ENCODE results near the gene HIP1R.

Gene HIP1R

DNA sequence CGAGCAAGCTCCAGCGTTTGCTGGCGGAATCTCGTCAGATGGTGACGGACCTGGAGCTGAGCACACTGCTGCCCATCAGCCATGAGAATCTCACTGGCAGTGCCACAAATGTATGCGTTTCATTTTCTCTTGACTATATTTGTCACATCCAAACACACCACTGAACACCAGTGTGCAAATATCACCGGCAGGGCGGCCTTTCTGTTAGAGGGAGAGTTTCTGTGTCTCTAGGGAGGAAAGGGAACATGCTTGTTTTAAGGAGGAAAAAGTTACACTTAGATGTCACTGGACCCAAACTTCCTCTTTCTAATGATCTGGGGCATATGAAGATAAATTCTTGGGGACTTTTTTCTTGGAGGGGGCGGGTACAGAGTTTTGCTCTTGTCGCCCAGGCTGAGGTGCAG is 21.9 kb upstream of the HIP1R start:
- no peak for DNase-seq (ENCODE audit: extremely low read depth, low read depth)
- H3K4me3 ChIP-seq (replicated peaks; ENCODE audit: low read depth, low read length) = no peak overlapping the region
- TF ChIP-seq, protein P1, sequence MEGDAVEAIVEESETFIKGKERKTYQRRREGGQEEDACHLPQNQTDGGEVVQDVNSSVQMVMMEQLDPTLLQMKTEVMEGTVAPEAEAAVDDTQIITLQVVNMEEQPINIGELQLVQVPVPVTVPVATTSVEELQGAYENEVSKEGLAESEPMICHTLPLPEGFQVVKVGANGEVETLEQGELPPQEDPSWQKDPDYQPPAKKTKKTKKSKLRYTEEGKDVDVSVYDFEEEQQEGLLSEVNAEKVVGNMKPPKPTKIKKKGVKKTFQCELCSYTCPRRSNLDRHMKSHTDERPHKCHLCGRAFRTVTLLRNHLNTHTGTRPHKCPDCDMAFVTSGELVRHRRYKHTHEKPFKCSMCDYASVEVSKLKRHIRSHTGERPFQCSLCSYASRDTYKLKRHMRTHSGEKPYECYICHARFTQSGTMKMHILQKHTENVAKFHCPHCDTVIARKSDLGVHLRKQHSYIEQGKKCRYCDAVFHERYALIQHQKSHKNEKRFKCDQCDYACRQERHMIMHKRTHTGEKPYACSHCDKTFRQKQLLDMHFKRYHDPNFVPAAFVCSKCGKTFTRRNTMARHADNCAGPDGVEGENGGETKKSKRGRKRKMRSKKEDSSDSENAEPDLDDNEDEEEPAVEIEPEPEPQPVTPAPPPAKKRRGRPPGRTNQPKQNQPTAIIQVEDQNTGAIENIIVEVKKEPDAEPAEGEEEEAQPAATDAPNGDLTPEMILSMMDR (IDR thresholded peaks at IDR 0.05; ENCODE audit: low read depth, low read length, missing control alignments) = no peak

DNA sequence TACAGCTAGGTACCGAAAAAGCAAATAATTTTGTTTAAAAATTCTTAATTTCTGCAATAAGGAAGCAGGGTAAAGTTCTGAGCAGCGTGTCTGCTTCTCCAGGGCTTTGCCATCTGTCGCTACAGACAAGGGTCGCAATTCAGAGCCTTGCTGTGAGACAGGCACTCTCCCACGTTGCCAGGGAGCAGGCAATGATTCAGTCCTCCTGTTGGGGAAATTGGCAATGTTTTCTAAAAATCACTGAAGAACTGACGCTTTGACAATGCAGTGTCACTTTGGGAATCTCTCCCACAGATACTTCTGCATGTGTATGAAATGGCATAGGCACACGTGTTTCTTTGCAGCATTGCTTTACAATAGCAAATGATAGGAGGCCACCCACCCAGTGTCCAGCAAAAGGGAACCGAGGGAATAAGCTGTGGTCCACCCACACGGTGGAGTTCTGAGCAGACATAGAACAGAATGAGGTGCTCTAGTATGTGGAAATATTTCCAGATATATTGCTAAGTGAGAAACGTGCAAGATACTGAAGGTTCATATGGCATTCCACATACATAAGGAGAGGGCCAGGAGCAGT is 16.0 kb upstream of the HIP1R start:
- TF ChIP-seq, protein P1 (IDR thresholded peaks at IDR 0.05; ENCODE audit: low read depth, low read length, missing control alignments) = no peak
- H3K4me3 ChIP-seq (replicated peaks; ENCODE audit: low read depth, low read length) = no peak overlapping the region
- DNase-seq (ENCODE audit: extremely low read depth, low read depth) = no peak

DNA sequence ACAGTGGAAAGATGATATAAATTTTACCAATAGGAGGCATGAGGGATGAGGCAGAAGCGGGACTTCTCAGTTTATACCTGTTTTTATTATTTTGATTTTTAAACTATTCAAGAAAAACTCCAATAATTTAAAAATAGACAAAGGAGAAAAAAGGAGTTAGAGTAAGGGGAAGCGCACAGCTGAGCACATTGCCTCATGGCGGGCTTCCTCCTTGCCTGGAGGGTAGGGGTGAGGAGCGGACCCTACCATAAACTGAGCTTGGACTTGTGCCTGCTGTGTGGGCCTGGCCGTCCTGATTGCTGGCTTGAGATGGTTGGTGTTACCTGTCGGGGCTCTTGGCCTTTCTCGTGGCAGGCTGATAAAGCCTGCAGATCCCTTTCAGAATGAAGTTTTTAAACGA is 15.1 kb upstream of the HIP1R start:
- TF ChIP-seq, protein P1 (IDR thresholded peaks at IDR 0.05; ENCODE audit: low read depth, low read length, missing control alignments) = no peak
- H3K4me3 ChIP-seq (replicated peaks; ENCODE audit: low read depth, low read length) = no peak overlapping the region
- no peak for DNase-seq (ENCODE audit: extremely low read depth, low read depth)

DNA sequence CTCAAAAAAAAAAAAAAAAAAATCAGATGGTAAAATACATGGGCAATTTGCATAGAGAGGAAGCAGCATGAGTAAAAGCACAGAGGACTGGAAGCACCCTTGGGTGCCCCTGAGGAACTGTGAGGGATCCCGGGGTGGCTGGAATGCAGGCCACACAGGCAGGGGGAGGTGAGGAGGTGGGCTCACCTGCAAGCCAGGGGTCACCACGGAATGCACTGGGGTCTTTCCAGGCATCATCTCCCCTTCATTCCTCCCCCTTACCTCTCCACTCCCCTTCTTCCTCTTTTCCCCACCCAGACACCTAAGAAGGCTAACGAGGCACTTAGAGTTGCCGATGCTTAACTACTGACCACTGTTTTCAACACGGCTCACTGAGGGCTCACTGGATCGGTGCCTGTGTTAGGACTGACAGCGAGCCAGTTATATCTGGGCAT is 14.4 kb upstream of the HIP1R start:
- TF ChIP-seq, protein P1 (IDR thresholded peaks at IDR 0.05; ENCODE audit: low read depth, low read length, missing control alignments) = no peak
- no peak for DNase-seq (ENCODE audit: extremely low read depth, low read depth)
- no peak overlapping the region for H3K4me3 ChIP-seq (replicated peaks; ENCODE audit: low read depth, low read length)

DNA sequence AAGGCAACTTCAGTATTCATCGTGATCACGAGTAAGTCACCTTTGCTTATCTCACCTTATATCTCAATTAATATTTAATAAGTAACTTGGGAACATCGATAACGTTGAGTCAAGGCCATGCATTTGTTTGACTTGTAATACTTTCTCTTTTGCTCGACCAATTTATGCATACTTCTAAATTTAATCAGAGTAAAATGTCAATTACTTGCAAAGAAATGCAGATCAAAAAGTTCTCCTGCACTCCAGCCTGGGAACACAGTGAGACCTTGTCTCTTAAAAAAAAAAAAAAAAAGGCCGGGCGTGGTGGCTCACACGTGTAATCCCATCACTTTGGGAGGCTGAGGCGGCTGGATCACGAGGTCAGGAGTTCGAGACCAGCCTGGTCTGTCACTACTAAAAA is 11.8 kb upstream of the HIP1R start:
- TF ChIP-seq, protein P1 (IDR thresholded peaks at IDR 0.05; ENCODE audit: low read depth, low read length, missing control alignments) = no peak
- H3K4me3 ChIP-seq (replicated peaks; ENCODE audit: low read depth, low read length) = no peak overlapping the region
- DNase-seq (ENCODE audit: extremely low read depth, low read depth) = no peak

DNA sequence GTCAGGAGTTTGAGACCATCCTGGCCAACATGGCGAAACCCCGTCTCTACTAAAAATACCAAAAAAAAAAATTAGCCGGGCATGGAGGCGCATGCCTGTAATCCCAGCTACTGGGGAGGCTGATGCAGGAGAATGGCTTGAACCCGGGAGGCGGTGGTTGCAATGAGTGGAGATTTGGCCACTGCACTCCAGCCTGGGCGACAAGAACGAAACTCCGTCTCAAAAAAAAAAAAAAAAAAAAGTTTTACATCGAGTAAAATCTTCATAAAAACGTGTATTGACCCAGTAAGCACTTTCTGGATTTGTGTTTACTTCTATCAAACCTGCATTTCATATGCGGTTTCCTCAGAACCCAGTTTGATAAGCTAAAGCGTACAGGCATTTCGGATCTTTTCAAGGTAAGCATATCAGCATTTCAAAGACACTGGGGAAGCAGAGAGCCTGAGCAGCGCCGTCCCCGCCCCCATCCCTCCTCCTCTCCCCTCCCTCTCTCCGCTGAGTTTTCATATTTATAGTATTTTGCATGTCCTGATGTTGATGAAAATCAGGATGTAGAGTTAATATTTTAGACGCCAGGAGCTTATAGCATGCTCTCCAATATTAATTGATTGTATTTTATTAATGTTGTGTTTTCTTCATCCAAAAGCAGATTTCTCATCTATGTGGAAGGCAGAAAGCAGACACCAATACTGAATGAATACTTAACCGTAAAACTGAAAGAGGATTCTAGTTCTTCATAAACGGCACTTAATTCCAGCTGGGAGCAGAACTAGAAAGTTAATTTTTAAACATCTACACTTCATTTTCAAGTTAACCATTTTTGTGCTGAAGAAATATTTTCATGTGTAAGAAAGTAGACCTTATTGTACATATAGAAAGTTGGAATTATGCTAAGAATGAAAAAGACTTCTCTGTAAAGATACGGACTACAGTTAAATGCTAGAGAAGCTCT is 9.2 kb upstream of the HIP1R start:
- TF ChIP-seq, protein P1 (IDR thresholded peaks at IDR 0.05; ENCODE audit: low read depth, low read length, missing control alignments) = no peak
- H3K4me3 ChIP-seq (replicated peaks; ENCODE audit: low read depth, low read length) = peak overlapping the region; percentile 37
- no peak for DNase-seq (ENCODE audit: extremely low read depth, low read depth)

Measured in HFF-Myc (cell line).